HG02642 (cell line): Measurements from ENCODE around the gene NVL.

Source experiments
- ATAC-seq: cut with Tn5 transposase; IDR thresholded peaks from one replicate; pipeline ENCODE4 v1.9.1; 2021; ENCODE audit warnings: mild to moderate bottlenecking; ENCODE audit not compliant: unreplicated experiment, poor library complexity

The NVL gene

DNA sequence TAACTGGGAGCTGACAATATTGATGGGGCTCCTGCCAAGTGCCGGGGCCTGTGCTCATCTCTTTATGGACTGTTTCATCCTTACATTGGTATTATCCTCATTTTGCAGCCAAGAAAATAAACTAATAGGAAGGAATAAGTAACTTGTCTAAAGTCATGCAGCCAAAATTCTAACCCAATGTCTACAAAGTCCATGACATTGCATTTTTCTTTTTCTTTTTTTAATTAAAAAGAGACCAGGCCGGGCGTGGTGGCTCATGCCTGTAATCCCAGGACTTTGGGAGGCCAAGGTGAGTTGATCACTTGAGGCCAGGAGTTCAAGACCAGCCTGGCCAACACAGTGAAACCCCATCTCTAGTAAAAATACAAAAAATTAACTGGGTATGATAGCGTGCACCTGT is 128.1 kb downstream of the NVL start:
- ATAC-seq, result no peak

DNA sequence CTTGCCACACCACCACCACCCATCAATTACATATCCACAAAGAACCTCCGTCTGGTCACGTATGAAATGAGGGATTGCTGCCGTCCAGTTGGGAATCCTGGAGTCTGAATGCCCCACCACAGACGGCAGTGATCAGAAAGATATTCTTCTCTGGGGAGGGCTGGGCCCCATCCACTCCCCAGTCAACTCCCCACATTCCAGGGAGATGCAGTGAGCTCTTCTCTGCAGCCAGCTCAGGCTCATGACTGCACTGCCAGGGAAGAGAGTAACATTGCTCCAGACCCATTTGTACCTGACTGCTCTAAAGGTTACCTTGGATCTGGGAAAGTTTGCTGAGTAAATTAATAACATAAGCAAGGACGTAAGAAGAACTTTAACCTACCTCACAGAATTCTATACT is 128.6 kb downstream of the NVL start:
- no peak for ATAC-seq

DNA sequence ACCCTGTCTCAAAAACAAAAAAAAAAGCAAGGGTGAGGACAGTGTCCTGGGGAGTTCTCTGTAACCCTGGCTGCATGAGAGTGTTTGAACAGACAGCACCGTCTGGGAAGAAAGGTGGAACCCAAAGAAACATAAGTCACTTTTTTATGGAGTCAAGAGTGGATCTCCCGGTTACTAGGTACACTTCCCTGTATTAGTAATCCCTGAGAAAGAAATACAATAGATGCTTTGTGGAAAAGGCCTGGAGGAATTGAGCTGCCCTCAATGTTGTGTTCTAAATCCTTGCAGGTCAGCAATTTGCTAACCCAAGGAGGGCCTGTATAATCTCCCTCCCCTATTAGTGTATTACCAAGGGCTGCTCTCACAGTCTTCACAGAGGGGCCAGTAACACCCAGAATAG is 130.3 kb downstream of the NVL start:
- no peak for ATAC-seq

DNA sequence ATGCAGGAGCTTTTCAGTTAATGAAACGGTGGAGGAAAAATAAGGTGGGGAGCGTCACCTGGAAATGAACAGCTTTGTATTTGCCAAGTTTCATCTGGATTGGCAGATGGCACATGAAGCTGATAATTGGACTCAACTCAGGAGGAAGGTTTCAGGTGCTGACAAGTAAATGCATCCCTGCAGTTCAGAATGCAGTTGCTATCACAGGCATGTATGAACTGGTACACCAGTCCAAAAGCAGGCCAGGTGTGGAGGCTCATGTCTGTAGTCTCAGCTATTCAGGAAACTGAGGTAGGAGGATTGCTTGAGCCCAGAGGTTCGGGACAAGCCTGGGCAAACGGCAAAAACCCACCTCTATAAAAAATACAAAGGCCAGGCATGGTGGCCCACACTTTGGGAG is 131.4 kb downstream of the NVL start:
- no peak for ATAC-seq

DNA sequence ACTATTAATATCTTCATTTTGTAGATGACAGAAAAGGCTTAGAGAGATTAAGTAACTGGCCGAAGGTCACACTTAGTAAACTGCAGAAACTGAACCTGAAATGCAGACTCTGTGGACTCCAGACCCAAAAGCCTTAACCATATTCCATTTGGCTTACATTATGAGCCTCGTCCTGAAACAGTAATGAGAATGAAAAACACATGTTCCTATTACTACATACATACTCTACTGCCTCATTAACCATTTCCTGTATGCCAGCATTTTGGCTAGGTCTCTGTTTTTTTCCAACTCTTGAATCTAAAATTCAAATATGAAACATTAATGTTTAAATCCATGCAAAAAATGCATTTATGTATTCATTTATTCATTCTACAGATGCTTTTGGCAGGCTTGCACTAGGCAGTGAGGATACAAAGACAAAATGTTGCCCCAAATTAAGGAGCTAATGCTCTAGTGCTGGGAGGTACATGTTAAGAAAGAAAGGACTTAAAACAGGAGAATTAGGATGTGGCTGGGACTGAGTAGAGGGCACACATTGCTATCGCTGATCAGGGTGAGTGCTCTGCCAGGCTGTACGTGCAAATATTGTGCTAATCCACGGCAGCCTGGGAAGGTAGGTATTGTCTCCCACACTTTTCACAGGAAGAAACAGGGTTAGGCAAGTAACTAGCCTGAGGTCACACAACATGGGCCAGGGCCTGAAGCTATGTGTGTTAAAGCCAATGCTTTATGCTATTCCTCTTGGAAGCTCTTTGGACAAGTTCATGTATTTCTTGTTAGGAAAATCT is 133.0 kb downstream of the NVL start:
- no peak for ATAC-seq

GRCh38 chr1:224193319-224193966 is 136.5 kb downstream of the NVL start:
- no peak for ATAC-seq

DNA sequence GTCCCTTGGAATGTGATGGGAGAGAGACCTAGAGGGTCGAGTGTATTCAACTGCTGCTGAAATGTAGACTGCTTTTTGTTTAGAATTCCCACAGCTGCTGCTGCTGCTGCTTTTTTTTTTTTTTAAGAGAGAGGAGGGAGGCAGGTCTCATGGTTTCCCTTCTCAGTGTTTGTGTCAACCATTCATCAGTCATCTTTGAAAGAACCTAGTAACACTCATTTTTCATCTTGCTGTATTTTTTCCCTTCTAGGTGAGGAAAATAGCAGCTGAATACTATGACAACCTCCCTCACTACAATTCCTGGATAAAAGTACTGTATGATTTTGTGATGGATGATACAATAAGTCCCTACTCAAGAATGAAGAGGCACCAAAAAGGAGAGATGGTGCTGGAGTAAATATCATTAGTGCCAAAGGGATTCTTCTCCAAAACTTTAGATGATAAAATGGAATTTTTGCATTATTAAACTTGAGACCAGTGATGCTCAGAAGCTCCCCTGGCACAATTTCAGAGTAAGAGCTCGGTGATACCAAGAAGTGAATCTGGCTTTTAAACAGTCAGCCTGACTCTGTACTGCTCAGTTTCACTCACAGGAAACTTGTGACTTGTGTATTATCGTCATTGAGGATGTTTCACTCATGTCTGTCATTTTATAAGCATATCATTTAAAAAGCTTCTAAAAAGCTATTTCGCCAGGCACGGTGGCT is 137.7 kb downstream of the NVL start:
- ATAC-seq, result no peak

- no peak for ATAC-seq
Observed at GRCh38 chr1:224189561-224189960, 140.4 kb downstream of the NVL start.

DNA sequence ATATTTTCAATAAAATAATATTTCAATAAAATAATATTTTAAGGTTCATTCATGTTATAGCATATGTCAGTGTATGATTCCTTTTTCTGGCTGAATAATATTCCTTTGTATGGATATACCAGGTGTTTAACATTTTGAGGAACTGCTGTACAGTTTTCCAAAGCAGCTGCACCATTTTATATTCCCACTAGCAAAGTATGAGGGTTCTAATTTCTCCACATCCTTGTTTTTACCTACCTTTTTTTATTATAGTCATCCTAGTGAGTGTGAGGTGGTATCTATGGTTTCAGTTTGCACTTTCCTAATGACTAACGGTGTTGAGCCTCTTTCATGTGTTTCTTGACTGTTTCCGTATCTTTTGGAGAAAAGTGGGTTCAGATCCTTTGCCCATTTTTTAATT is 141.7 kb downstream of the NVL start:
- ATAC-seq, result no peak

- ATAC-seq, result no peak
Observed at GRCh38 chr1:224185208-224185607, 144.8 kb downstream of the NVL start.

DNA sequence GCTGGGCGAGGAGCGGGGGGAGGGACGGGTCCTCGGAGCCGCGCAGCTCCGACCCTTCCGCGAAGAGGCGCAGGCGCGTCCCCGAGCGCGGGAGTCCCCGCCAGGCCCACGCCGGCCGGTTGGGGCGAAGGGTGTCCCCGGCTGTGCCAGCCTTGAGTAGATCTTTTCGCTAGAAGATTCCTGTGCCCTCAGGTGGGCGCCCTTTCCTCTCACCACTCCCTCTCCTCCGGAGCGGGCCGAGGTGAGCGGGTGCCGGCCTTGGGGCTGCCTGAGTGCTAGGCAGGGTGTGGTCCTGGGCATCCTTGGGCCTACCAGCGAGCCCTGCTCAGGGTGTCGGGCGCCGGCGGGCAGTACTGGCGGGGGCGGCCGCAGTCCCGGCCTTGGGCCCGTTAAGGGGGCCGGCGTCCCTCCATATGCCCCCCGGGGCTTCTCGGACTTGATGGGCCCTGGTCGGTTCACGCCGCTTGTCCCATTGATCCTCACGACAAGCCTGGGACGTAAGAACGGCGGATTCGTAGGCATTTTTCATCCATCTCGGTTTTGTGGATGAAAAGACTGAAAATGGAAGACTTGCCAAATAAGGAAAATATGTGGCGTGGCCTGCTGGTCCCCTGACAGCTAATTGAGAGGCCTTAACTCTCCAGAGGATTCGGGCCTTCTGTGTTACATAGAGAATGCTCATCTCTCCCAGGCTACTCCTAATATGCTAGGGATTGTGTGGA is 146.2 kb downstream of the NVL start:
- peak; percentile 54 for ATAC-seq

DNA sequence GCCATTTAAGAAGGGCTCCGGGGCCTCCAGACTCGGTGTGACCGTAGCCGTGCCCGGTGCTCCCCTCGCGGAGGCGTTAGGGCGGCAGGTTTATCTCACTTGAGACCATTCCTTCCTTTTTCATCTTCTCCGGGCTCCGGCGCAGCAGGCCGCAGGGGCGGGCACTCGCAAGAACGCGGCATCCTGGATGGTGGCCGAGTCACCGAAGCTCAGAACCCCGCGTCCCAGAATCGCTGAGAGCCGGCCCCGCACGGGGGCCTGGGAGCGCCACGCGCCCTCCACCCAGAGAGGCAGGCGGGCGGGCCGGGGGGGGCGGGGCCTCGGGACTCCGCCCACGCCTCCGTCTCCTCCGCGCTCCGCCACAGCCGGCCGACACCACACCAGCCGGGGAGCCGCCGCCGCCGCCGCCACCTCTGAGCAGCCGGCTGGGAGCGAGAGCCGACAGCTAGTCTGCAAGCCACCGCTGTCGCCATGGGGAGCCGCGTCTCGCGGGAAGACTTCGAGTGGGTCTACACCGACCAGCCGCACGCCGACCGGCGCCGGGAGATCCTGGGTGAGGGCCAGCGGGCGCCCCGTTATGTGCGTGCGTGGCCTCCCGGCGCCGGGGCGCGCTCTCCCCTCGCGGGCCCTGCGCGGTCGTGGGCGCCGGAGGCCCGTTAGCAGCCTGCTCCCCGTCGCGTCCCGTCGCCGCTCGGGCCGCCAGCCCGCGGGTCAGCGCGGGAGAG is 146.9 kb downstream of the NVL start, which contains the start of gene DEGS1:
Gene DEGS1, plus strand, starts transcription at position 375 of the 725 bp plus-strand sequence. Its CDS starts 97 bp downstream, at position 472.
- peak; percentile 79 for ATAC-seq

DNA sequence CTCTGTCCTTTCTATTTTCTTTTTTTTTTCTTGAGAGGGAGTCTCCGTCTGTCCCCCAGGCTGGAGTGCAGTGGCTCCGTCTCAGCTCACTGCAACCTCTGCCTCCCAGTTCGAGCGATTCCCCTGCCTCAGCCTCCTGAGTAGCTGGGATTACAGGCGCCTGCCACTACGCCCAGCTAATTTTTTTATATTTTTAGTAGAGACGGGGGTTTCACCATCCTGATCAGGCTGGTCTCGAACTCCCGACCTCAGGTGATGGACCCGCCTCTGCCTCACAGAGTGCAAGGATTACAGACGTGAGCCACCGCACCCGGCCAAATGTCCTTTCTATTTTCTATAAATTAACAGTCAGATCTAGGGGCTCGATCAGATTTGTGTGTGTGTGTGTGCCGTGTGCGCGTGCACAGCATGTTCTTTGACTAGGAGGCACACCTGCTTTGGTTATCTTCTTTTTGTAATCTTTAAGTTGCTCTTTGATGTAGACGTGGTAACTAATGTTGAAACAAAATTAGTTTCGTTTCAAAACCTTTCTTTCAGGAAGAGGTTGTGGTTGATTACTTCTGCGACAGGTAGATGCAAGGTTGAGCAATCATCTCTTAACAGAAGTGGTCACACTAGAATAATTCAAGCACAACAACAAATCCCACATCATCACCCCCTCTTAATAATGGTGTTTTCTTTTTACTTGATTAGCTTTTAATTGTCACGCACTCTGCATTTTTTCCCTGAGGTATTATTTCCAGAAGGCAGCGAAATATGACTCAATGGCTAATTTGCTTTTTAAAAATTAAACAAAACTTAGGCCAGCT is 147.7 kb downstream of the NVL start:
- peak; percentile 32 for ATAC-seq

DNA sequence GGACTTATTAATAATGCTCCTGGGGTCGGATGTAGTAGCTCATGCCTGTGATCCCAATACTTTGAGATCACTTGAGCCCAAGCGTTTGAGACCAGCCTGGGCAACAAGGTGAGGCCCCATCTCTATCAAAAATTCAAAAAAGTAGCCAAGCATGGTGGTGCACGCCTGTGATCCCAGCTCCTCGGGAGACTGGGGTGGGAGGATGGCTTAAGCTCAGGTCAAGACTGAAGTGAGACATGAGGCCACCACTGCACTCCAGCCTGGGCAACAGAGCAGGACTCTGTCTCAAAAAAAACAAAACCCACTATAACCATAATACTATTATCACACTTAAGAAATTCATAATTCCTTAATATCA is 148.5 kb downstream of the NVL start:
- no peak for ATAC-seq

- ATAC-seq, result no peak
Observed at GRCh38 chr1:224180783-224181452, 149.1 kb downstream of the NVL start.

DNA sequence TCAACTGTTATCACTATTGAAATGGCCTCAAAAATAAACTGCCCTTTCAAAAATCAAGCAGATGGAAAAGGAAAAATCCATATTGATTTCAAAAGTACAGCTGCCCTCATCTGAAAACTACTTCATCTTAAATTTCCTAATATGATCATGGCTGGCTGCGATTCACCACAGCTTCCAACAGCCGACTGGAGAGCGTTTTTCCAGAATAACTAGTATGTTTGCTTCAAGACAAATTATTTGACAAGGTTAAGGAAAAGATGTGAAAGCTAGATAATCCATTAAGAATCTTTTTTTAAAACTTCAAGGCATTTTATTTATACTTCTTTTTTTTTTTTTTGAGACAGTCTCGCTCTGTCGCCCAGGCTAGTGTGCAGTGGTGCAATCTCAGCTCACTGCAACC is 151.1 kb downstream of the NVL start:
- no peak for ATAC-seq

DNA sequence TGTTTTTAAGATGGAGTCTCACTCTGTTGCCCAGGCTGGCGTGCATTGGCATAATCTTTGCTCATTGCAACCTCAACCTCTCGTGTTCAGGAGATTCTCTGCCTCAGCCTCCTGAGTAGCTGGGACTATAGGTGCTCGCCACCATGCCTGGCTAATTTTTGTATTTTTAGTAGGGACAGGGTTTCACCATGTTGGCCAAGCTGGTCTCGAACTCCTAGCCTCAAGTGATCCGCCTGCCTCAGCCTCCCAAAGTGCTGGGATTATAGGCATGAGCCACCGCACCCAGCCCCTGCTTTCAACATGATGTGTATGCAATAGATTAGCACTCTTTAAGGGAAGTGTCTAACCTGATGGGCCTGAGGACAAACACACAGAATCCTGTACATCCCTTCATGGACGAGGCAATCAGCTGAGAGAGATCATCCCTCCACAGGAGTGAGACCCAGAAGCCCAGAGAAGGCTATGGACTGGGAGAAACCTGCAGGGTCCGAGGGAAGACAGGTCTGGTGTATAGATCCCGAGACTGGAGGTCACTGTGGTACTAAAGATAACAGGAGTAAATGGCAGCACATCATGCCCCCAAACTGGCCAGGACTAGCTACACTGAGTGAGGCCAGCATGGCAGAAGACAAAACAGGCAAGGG is 152.5 kb downstream of the NVL start:
- ATAC-seq, result no peak
